Endothelial cell of umbilical vein (primary cell): ENCODE measurements around the gene TNPO3.

Experiments
- CTCF ChIP-seq, 2 donors: IDR thresholded peaks; 1 replicate in 1 of 2; 2 replicates in 1 of 2; pipeline ENCODE4 v1.5.1; 2011; ENCODE audit warnings: low read length in 2 of 2, mild to moderate bottlenecking in 2 of 2, moderate library complexity in 2 of 2, control low read depth in 1 of 2, inconsistent platforms in 1 of 2, low read depth in 1 of 2; ENCODE audit not compliant: insufficient read depth in 1 of 2; ENCODE audit errors: extremely low read depth in 1 of 2
- EZH2 ChIP-seq: IDR thresholded peaks from 2 replicates; pipeline ENCODE4 v1.6.1; 2012; ENCODE audit warnings: borderline replicate concordance, low read depth, mild to moderate bottlenecking, moderate library complexity, low read length, inconsistent platforms; ENCODE audit not compliant: severe bottlenecking

GRCh38 chr7:129074361-129074871 is 19.5 kb upstream of the TNPO3 start:
- no peak for TF ChIP-seq CTCF (IDR thresholded peaks at IDR 0.05; ENCODE audit: extremely low read depth in 1 of 2, insufficient read depth in 1 of 2, low read depth in 1 of 2, low read length in 2 of 2)
- TF ChIP-seq EZH2 = no peak
